HG02763 (cell line): ENCODE data around the gene KANSL1.
"Not testable (repeated sequence)": the region's sequence is repeated elsewhere in the genome, so short reads cannot be mapped to it uniquely, and the experiment has no call there.

Experiments
- ATAC-seq: cut with Tn5 transposase; IDR thresholded peaks from one replicate; pipeline ENCODE4 v1.9.1; 2021; ENCODE audit warnings: mild to moderate bottlenecking, moderate library complexity; ENCODE audit not compliant: unreplicated experiment

KANSL1 gene

DNA sequence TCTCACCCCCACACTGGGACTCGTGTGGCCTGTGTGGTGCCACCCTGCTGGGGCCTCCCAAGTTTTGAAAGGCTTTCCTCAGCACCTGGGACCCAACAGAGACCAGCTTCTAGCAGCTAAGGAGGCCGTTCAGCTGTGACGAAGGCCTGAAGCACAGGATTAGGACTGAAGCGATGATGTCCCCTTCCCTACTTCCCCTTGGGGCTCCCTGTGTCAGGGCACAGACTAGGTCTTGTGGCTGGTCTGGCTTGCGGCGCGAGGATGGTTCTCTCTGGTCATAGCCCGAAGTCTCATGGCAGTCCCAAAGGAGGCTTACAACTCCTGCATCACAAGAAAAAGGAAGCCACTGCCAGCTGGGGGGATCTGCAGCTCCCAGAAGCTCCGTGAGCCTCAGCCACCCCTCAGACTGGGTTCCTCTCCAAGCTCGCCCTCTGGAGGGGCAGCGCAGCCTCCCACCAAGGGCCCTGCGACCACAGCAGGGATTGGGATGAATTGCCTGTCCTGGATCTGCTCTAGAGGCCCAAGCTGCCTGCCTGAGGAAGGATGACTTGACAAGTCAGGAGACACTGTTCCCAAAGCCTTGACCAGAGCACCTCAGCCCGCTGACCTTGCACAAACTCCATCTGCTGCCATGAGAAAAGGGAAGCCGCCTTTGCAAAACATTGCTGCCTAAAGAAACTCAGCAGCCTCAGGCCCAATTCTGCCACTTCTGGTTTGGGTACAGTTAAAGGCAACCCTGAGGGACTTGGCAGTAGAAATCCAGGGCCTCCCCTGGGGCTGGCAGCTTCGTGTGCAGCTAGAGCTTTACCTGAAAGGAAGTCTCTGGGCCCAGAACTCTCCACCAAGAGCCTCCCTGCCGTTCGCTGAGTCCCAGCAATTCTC, 166.8 kb downstream of the KANSL1 start:
- ATAC-seq: no peak

DNA sequence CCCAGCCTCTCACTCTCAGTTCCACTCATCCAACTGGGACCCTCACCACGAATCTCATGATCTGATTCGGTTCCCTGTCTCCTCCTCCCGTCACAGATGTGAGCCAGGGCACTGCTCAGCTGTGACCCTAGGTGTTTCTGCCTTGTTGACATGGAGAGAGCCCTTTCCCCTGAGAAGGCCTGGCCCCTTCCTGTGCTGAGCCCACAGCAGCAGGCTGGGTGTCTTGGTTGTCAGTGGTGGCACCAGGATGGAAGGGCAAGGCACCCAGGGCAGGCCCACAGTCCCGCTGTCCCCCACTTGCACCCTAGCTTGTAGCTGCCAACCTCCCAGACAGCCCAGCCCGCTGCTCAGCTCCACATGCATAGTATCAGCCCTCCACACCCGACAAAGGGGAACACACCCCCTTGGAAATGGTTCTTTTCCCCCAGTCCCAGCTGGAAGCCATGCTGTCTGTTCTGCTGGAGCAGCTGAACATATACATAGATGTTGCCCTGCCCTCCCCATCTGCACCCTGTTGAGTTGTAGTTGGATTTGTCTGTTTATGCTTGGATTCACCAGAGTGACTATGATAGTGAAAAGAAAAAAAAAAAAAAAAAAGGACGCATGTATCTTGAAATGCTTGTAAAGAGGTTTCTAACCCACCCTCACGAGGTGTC, 167.6 kb downstream of the KANSL1 start:
- no peak for ATAC-seq

DNA sequence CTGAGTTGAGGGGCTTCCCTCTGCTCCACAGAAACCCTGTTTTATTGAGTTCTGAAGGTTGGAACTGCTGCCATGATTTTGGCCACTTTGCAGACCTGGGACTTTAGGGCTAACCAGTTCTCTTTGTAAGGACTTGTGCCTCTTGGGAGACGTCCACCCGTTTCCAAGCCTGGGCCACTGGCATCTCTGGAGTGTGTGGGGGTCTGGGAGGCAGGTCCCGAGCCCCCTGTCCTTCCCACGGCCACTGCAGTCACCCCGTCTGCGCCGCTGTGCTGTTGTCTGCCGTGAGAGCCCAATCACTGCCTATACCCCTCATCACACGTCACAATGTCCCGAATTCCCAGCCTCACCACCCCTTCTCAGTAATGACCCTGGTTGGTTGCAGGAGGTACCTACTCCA, 168.2 kb downstream of the KANSL1 start:
- no peak for ATAC-seq

DNA sequence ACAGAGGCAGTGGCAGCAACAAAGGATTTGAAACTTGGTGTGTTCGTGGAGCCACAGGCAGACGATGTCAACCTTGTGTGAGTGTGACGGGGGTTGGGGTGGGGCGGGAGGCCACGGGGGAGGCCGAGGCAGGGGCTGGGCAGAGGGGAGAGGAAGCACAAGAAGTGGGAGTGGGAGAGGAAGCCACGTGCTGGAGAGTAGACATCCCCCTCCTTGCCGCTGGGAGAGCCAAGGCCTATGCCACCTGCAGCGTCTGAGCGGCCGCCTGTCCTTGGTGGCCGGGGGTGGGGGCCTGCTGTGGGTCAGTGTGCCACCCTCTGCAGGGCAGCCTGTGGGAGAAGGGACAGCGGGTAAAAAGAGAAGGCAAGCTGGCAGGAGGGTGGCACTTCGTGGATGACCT, 168.6 kb downstream of the KANSL1 start:
- no peak for ATAC-seq

DNA sequence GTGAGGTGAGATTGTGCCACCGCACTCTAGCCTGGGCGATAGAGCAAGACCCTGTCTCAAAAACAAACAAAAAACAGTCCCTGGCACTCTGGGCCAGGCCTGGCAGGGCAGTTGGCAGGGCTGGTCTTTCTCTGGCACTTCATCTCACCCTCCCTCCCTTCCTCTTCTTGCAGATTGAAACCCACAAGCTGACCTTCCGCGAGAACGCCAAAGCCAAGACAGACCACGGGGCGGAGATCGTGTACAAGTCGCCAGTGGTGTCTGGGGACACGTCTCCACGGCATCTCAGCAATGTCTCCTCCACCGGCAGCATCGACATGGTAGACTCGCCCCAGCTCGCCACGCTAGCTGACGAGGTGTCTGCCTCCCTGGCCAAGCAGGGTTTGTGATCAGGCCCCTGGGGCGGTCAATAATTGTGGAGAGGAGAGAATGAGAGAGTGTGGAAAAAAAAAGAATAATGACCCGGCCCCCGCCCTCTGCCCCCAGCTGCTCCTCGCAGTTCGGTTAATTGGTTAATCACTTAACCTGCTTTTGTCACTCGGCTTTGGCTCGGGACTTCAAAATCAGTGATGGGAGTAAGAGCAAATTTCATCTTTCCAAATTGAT, 169.3 kb downstream of the KANSL1 start:
- no peak for ATAC-seq

DNA sequence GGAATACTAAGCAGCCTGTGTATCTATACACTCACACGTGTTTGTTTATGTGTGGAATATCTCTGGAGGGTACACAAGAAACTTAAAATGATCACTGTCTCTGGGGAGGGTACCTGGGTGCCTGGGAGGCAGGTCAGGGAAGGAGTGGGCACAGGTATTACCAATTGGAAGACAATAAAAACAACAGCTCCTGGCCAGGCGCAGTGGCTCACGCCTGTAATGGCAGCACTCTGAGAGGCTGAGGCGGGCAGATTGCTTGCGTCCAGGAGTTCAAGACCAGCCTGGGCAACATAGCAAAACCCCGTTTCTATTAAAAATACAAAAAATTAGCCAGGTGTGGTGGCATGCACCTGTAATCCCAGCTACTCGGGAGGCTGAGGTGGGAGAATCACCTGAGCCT, 169.9 kb downstream of the KANSL1 start:
- not testable (repeated sequence) for ATAC-seq

DNA sequence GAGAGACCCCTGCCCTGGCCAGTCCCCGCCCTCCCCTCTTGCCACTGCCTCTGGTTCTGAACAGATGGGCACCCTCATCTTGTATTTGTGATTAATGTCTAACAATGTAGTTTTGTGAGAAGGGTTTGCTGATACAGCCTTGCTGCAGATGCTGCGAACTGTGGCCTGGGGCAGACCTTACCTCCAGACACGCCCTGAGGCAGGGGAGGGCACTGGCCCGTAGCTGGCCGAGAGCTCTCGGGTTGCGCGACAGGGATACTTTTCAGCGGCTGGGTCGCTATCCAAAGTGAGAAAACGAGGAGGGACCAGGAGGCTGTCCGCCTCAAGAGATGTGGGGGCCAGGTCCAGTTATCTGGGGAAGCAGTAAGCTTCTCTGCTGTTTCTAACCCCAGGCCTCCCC, 172.2 kb downstream of the KANSL1 start:
- ATAC-seq: no peak

DNA sequence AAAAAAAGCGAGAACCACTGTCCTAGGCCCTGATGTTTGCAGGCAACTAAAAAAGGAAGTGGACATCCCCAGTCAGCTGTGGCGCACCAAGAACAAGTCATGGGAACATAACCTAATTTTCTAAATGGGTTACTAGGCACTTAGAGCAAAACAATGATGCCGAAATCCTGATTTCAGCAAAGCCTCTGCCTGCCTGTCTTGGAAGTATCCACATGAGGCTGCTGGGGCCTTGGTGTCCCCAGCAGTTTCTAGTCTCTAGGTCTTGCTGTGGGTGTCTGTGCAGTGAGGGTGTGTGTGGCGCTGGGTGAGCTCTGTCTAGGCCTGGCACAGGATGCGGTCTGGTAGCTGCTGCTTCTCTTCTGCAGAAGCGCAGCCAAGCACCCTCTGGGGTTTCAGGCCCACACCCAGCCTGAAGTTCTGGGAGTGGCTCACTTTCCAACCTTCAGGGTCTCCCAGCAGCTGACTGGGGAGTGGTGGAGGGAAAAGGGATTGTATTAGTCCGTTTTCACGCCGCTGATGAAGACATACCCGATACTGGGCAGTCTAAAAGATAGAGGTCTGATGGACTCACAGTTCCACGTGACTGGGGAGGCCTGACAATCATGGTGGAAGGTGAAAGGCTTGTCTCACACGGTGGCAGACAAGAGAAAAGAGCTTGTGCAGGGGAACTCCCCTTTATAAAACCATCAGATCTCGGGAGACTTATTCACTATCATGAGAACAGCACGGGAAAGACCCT, 173.0 kb downstream of the KANSL1 start:
- ATAC-seq: no peak

DNA sequence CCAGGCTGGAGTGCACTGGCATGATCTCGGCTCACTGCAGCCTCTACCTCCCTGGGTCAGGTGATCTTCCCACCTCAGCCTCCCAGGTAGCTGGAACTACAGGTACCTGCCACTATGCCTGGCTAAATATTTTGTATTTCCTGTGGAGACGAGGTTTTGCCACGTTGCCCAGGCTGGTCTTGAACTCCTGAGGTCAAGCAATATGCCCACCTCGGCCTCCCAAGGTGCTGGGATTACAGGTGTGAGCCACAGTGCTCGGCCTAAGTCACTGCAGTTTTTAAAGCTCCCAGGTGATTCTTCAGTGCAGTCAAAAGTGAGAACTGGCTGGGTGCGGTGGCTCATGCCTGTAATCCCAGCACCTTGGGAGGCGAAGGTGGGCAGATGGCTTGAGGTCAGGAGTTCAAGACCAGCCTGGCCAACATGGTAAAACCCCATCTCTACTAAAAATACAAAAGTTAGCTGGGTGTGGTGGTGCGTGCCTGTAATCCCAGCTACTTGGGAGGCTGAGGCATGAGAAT, 173.8 kb downstream of the KANSL1 start:
- ATAC-seq: not testable (repeated sequence)

DNA sequence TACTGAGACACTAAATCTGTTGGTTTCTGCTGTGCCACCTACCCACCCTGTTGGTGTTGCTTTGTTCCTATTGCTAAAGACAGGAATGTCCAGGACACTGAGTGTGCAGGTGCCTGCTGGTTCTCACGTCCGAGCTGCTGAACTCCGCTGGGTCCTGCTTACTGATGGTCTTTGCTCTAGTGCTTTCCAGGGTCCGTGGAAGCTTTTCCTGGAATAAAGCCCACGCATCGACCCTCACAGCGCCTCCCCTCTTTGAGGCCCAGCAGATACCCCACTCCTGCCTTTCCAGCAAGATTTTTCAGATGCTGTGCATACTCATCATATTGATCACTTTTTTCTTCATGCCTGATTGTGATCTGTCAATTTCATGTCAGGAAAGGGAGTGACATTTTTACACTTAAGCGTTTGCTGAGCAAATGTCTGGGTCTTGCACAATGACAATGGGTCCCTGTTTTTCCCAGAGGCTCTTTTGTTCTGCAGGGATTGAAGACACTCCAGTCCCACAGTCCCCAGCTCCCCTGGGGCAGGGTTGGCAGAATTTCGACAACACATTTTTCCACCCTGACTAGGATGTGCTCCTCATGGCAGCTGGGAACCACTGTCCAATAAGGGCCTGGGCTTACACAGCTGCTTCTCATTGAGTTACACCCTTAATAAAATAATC, 179.6 kb downstream of the KANSL1 start:
- no peak for ATAC-seq

DNA sequence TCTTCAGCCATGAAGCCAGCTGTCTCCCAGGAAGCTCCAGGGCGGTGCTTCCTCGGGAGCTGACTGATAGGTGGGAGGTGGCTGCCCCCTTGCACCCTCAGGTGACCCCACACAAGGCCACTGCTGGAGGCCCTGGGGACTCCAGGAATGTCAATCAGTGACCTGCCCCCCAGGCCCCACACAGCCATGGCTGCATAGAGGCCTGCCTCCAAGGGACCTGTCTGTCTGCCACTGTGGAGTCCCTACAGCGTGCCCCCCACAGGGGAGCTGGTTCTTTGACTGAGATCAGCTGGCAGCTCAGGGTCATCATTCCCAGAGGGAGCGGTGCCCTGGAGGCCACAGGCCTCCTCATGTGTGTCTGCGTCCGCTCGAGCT, 180.1 kb downstream of the KANSL1 start:
- no peak for ATAC-seq

DNA sequence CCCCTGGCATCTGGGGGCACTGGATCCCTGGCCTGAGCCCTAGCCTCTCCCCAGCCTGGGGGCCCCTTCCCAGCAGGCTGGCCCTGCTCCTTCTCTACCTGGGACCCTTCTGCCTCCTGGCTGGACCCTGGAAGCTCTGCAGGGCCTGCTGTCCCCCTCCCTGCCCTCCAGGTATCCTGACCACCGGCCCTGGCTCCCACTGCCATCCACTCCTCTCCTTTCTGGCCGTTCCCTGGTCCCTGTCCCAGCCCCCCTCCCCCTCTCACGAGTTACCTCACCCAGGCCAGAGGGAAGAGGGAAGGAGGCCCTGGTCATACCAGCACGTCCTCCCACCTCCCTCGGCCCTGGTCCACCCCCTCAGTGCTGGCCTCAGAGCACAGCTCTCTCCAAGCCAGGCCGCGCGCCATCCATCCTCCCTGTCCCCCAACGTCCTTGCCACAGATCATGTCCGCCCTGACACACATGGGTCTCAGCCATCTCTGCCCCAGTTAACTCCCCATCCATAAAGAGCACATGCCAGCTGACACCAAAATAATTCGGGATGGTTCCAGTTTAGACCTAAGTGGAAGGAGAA, 180.6 kb downstream of the KANSL1 start:
- ATAC-seq: no peak

DNA sequence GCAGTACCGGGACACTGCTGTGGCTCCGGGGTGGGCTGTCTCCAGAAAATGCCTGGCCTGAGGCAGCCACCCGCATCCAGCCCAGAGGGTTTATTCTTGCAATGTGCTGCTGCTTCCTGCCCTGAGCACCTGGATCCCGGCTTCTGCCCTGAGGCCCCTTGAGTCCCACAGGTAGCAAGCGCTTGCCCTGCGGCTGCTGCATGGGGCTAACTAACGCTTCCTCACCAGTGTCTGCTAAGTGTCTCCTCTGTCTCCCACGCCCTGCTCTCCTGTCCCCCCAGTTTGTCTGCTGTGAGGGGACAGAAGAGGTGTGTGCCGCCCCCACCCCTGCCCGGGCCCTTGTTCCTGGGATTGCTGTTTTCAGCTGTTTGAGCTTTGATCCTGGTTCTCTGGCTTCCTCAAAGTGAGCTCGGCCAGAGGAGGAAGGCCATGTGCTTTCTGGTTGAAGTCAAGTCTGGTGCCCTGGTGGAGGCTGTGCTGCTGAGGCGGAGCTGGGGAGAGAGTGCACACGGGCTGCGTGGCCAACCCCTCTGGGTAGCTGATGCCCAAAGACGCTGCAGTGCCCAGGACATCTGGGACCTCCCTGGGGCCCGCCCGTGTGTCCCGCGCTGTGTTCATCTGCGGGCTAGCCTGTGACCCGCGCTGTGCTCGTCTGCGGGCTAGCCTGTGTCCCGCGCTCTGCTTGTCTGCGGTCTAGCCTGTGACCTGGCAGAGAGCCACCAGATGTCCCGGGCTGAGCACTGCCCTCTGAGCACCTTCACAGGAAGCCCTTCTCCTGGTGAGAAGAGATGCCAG, 181.3 kb downstream of the KANSL1 start:
- ATAC-seq: no peak

DNA sequence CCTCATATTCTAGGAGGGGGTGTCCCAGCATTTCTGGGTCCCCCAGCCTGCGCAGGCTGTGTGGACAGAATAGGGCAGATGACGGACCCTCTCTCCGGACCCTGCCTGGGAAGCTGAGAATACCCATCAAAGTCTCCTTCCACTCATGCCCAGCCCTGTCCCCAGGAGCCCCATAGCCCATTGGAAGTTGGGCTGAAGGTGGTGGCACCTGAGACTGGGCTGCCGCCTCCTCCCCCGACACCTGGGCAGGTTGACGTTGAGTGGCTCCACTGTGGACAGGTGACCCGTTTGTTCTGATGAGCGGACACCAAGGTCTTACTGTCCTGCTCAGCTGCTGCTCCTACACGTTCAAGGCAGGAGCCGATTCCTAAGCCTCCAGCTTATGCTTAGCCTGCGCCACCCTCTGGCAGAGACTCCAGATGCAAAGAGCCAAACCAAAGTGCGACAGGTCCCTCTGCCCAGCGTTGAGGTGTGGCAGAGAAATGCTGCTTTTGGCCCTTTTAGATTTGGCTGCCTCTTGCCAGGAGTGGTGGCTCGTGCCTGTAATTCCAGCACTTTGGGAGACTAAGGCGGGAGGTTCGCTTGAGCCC, 182.5 kb downstream of the KANSL1 start:
- no peak for ATAC-seq

DNA sequence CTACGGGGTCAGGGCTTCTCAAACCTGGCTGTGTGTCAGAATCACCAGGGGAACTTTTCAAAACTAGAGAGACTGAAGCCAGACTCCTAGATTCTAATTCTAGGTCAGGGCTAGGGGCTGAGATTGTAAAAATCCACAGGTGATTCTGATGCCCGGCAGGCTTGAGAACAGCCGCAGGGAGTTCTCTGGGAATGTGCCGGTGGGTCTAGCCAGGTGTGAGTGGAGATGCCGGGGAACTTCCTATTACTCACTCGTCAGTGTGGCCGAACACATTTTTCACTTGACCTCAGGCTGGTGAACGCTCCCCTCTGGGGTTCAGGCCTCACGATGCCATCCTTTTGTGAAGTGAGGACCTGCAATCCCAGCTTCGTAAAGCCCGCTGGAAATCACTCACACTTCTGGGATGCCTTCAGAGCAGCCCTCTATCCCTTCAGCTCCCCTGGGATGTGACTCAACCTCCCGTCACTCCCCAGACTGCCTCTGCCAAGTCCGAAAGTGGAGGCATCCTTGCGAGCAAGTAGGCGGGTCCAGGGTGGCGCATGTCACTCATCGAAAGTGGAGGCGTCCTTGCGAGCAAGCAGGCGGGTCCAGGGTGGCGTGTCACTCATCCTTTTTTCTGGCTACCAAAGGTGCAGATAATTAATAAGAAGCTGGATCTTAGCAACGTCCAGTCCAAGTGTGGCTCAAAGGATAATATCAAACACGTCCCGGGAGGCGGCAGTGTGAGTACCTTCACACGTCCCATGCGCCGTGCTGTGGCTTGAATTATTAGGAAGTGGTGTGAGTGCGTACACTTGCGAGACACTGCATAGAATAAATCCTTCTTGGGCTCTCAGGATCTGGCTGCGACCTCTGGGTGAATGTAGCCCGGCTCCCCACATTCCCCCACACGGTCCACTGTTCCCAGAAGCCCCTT, 183.3 kb downstream of the KANSL1 start:
- no peak for ATAC-seq

DNA sequence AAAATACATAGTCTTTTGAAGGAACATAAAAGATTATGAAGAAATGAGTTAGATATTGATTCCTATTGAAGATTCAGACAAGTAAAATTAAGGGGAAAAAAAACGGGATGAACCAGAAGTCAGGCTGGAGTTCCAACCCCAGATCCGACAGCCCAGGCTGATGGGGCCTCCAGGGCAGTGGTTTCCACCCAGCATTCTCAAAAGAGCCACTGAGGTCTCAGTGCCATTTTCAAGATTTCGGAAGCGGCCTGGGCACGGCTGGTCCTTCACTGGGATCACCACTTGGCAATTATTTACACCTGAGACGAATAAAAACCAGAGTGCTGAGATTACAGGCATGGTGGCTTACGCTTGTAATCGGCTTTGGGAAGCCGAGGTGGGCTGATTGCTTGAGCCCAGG, 184.6 kb downstream of the KANSL1 start:
- ATAC-seq: no peak

DNA sequence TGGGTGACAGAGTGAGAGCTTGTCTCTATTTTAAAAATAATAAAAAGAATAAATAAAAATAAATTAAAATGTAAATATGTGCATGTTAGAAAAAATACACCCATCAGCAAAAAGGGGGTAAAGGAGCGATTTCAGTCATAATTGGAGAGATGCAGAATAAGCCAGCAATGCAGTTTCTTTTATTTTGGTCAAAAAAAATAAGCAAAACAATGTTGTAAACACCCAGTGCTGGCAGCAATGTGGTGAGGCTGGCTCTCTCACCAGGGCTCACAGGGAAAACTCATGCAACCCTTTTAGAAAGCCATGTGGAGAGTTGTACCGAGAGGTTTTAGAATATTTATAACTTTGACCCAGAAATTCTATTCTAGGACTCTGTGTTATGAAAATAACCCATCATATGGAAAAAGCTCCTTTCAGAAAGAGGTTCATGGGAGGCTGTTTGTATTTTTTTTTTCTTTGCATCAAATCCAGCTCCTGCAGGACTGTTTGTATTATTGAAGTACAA, 185.7 kb downstream of the KANSL1 start:
- no peak for ATAC-seq

DNA sequence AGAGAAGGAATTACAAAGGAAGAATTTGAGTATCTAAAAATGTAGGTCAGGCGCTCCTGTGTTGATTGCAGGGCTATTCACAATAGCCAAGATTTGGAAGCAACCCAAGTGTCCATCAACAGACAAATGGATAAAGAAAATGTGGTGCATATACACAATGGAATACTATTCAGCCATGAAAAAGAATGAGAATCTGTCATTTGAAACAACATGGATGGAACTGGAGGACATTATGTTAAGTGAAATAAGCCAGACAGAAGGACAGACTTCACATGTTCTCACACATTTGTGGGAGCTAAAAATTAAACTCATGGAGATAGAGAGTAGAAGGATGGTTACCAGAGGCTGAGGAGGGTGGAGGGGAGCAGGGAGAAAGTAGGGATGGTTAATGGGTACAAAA, 187.1 kb downstream of the KANSL1 start:
- ATAC-seq: not testable (repeated sequence)
